Renal cortex interstitium (tissue), 15 donors: ENCODE measurements around the gene EPAS1. TPM values are rescaled to one million over a fixed set of nuclear protein-coding genes. Genes with fewer than 3 reads are reported as not detected.

Experiments
- DNase-seq, 11 donors: peaks; one replicate each; pipeline ENCODE4 v3.0.0-alpha.2; 2013; ENCODE audit warnings: low read depth in 9 of 11, low spot score in 4 of 11; ENCODE audit errors: extremely low read depth in 1 of 11
- long read RNA-seq, 16 experiments: transcript quantifications; one replicate each; lab custom pipeline, GENCODE V29; 2026
- polyA plus RNA-seq, 3 donors: library from polyadenylated mRNA; unstranded; fragments of 120-200 nt; gene quantifications; one replicate each; pipeline ENCODE4 v1.2.1, GENCODE V29; 2013; ENCODE audit not compliant: insufficient read length in 3 of 3

Gene EPAS1
- polyA plus RNA-seq: 10 to 100 TPM; 42.0 to 61.4 (median 47.3) TPM
- long read RNA-seq, donor 1, partial matches to known transcripts: 0 of 2 reads
- long read RNA-seq, donor 1, other reads (novel, unspliced or antisense): 0 of 2 reads
- long read RNA-seq, donor 2, full-length matches to known transcripts: 10 of 17 reads
- long read RNA-seq, donor 2, partial matches to known transcripts: 7 of 17 reads
- long read RNA-seq, donor 2, other reads (novel, unspliced or antisense): 0 of 17 reads
- long read RNA-seq, donor 3, full-length matches to known transcripts: 5 of 42 reads
- long read RNA-seq, donor 3, partial matches to known transcripts: 37 of 42 reads
- long read RNA-seq, donor 3, other reads (novel, unspliced or antisense): 0 of 42 reads
- long read RNA-seq, donor 4, full-length matches to known transcripts: 3 of 3 reads
- long read RNA-seq, donor 4, partial matches to known transcripts: 0 of 3 reads
- long read RNA-seq, donor 4, other reads (novel, unspliced or antisense): 0 of 3 reads
- long read RNA-seq, donor 5: 0 reads
- long read RNA-seq, donor 6, full-length matches to known transcripts: 4 of 9 reads
- long read RNA-seq, donor 6, partial matches to known transcripts: 5 of 9 reads
- long read RNA-seq, donor 6, other reads (novel, unspliced or antisense): 0 of 9 reads
- long read RNA-seq, donor 7, full-length matches to known transcripts: 5 of 27 reads
- long read RNA-seq, donor 7, partial matches to known transcripts: 22 of 27 reads
- long read RNA-seq, donor 7, other reads (novel, unspliced or antisense): 0 of 27 reads
- long read RNA-seq, donor 8, full-length matches to known transcripts: 10 of 15 reads
- long read RNA-seq, donor 8, partial matches to known transcripts: 5 of 15 reads
- long read RNA-seq, donor 8, other reads (novel, unspliced or antisense): 0 of 15 reads
- long read RNA-seq, donor 9, full-length matches to known transcripts: 1 of 1 reads
- long read RNA-seq, donor 9, partial matches to known transcripts: 0 of 1 reads
- long read RNA-seq, donor 9, other reads (novel, unspliced or antisense): 0 of 1 reads
- long read RNA-seq, donor 10, full-length matches to known transcripts: 4 of 4 reads
- long read RNA-seq, donor 10, partial matches to known transcripts: 0 of 4 reads
- long read RNA-seq, donor 10, other reads (novel, unspliced or antisense): 0 of 4 reads
- long read RNA-seq, donor 11, partial matches to known transcripts: 0 of 2 reads
- long read RNA-seq, donor 11, other reads (novel, unspliced or antisense): 0 of 2 reads
- long read RNA-seq, donor 12, partial matches to known transcripts: 0 of 2 reads
- long read RNA-seq, donor 12, other reads (novel, unspliced or antisense): 0 of 2 reads
- long read RNA-seq, donor 13, full-length matches to known transcripts: 7 of 31 reads
- long read RNA-seq, donor 13, partial matches to known transcripts: 24 of 31 reads
- long read RNA-seq, donor 13, other reads (novel, unspliced or antisense): 0 of 31 reads
- long read RNA-seq, donor 14, full-length matches to known transcripts: 3 of 30 reads
- long read RNA-seq, donor 14, partial matches to known transcripts: 27 of 30 reads
- long read RNA-seq, donor 14, other reads (novel, unspliced or antisense): 0 of 30 reads
- long read RNA-seq, donor 15, partial matches to known transcripts: 6 of 8 reads
- long read RNA-seq, donor 15, other reads (novel, unspliced or antisense): 0 of 8 reads
- long read RNA-seq, donor 16, full-length matches to known transcripts: 4 of 11 reads
- long read RNA-seq, donor 16, partial matches to known transcripts: 7 of 11 reads
- long read RNA-seq, donor 16, other reads (novel, unspliced or antisense): 0 of 11 reads

- DNase-seq: peak in 5 of 11 donors; percentile 62 to 77 (median 75)
These were observed at the start of gene EPAS1 for GRCh38 chr2:46296840-46297545. Gene EPAS1 (plus strand): TSS chr2:46297407. CDS start chr2:46297912, 505 bp downstream.

DNA sequence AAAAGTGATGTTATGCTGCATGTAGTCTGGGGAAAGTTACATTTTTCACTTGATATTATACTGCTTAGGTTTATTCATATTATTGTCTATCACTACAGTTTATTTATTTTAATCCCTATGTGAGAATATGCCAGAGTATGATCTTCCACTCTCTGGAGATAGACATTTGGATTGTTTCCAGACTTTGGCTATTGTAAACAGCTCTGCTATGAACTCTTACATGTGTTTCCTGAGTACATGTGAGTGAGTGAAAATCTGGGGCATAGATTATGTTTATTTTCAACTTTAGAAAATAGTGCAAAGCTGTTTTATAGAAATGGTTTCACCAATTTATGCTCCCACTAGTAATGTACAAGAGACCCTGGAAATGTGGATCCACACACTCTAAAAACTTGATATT, 49.0 kb upstream of the EPAS1 start:
- no peak for DNase-seq

DNA sequence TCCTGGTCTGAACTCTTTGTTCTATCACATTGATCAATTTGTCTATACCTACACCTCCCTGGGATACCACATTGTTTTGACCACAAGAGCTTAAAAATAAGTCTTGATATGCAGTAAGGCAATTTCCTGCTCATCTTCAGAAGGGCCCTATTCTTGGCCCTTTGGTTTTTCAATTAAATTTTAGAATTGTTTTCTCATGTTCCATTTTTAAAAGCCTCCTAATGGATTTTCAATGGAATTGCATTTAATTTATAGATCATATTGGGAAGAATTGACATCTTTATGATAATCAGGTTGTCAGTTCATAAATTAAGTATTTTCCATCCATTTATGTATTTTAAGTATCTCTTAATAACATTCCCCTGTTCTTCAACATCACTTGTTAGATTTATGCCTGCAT, 47.6 kb upstream of the EPAS1 start:
- DNase-seq: no peak

- no peak for DNase-seq
These were observed 44.1 kb upstream of the EPAS1 start for GRCh38 chr2:46252891-46253659.

- DNase-seq: no peak
These were observed 42.7 kb upstream of the EPAS1 start for GRCh38 chr2:46254474-46254873.

- DNase-seq: no peak
These were observed 40.6 kb upstream of the EPAS1 start for GRCh38 chr2:46256563-46257142.

DNA sequence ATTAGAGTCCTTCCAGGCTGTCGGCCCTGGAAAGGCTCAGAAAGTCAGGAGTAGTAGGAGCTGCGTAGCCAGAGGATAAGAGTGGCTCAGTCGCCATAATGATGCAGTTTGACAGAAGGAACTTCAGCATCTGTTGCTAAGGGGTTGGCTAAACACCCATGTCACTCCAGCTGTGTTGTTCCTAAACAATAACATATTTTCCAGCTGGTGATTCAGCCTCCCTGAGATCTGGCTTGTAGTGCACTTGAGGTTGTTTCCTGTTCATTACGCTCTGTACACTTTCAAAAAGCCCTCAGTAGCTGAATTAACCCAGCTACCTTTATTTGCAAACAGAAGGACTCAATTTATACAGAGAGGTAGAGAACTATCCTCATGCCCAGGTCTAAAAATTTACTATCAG, 39.7 kb upstream of the EPAS1 start:
- DNase-seq: no peak

- DNase-seq: no peak
These were observed 39.2 kb upstream of the EPAS1 start for GRCh38 chr2:46257980-46258379.

DNA sequence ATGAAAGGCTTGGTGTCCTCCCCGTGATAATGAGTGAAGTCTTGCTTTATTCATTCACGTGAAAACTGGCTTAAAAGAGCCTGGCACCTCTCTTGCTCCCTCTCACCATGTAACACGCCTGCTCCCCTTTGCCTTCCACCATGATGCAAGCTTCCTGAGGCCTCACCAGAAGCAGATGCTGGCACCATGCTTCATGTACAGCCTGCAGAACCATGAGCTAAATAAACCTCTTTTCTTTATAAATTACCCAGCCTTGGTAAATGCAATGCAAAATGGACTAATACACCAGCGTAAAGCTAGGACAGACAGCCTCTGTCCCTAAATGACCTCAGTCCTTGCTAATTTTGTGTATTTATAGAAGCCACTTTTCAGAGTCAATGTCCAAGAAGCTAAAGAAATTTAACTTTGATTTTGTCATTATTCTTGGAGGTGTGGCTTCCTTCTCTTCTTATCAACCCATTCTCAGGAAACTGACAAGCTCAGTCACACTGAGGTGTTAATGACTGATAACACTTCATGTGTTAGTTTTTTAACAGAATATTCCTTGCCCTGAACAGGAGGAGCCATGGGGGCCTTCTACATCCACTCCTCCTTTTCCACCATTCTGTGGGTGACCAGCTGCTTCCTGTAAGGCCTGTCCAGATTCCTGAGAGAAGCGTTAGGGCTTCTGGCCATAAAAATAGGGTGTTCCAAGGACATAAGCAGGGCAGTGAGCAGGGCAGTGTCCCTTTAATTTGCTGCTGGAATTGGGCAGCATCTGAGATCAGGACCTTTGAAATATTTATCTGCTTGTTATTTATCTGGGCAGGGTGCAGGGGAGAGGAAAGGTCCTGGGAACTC, 38.0 kb upstream of the EPAS1 start:
- DNase-seq: no peak

- DNase-seq: no peak
These were observed 37.4 kb upstream of the EPAS1 start for GRCh38 chr2:46259777-46260168.

GRCh38 chr2:46260305-46260704, 36.9 kb upstream of the EPAS1 start:
- DNase-seq: no peak

- no peak for DNase-seq
These were observed 34.8 kb upstream of the EPAS1 start for GRCh38 chr2:46262248-46262938.

DNA sequence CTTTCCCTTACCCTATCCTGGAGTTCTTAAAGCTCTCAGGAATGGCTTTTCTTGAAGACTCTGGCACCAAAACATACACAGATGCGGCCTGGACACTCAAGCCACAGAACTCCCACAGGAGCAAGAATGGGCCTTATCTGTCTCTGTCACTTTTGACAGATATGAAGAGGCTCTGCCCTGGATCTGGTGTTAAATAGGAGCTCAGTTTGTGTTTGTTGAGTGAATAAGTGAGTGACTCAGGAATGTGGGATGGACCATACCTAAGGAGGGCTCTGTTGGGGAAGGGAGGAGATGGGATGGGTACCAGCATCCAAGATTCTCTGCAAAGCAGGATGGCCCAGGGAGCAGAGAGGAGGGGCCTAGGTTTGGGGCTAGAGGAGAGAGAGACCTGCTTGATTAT, 33.9 kb upstream of the EPAS1 start:
- DNase-seq: no peak

DNA sequence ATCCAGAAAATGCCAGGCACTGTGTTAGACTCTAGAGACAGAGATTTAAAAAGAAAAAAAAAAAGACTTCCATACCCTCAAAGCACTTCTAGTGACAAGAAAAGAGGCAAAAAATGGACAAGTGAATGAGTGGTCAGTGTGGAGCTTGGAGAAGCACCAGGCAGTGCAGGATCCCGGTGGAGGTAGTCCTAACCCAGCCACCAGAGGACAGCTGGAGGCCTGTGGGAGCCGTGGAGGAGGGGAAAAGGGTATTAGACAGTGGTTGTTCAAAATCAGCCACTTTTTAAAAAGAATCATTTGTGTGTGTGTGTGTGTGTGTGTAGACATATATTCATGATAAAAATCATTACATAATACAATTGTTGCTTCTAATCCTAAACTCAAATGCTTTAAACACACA, 32.8 kb upstream of the EPAS1 start:
- no peak for DNase-seq

DNA sequence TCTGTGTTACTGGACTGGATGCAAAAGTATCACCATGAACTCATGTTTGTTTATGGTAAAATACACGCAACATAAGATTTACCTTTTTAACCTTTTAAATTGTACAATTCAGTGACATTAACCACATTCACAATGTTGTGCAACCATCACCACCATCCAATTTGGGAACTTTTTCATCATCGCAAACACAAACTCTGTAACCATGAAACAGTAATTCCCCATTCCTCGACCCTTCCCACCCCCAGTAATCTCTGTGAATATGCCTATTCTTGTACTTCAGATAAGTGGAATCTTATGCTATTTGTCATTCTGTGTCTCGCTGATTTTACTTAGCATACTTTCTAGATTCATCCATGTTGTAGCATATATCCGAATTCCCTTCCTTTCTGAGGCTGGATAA, 31.1 kb upstream of the EPAS1 start:
- no peak for DNase-seq
